ENCODE measurements around the gene FAM168A.

GRCh38 chr11:73469401-73469800 is 128.5 kb downstream of the FAM168A start:
- TF ChIP-seq CTCF (IDR thresholded peaks at IDR 0.05; ENCODE audit: low read length) (no peak), EZH2 (optimal IDR thresholded peaks at IDR 0.05; ENCODE audit: low read depth, low read length) (no peak), EZH2phosphoT487 (IDR thresholded peaks at IDR 0.05; ENCODE audit: low read length) (no peak)
